ENCODE data around the gene NRXN3.

DNA sequence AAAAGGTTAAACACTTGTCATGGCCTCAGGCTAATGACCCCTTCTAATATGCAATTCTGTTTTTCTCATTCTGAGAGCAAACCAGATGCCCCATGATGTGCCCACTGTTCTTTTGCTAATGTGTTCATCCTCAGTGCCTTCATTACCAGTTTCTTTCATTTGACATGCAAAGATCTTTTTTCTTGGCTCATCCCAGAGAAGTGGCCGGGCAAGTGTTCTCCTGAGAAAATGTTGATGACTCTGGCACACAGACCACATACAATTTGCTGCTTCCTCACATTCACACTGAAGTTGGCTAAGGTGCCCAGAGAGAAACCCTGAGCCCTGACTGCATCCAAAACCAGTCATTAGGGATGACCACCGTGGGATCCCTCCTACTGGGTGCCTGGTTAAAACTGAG, 1207.8 kb downstream of the NRXN3 start:
- no peak for TF ChIP-seq POLR2A (IDR thresholded peaks at IDR 0.05)
- TF ChIP-seq, protein P1, sequence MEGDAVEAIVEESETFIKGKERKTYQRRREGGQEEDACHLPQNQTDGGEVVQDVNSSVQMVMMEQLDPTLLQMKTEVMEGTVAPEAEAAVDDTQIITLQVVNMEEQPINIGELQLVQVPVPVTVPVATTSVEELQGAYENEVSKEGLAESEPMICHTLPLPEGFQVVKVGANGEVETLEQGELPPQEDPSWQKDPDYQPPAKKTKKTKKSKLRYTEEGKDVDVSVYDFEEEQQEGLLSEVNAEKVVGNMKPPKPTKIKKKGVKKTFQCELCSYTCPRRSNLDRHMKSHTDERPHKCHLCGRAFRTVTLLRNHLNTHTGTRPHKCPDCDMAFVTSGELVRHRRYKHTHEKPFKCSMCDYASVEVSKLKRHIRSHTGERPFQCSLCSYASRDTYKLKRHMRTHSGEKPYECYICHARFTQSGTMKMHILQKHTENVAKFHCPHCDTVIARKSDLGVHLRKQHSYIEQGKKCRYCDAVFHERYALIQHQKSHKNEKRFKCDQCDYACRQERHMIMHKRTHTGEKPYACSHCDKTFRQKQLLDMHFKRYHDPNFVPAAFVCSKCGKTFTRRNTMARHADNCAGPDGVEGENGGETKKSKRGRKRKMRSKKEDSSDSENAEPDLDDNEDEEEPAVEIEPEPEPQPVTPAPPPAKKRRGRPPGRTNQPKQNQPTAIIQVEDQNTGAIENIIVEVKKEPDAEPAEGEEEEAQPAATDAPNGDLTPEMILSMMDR (IDR thresholded peaks at IDR 0.05) = no peak
